HG02759 (cell line): Measurements from ENCODE around the gene NACAD.
A peak's percentile ranks its signal among the peaks of the same experiment; 100 is the strongest.
"Not testable (repeated sequence)": the region's sequence is repeated elsewhere in the genome, so short reads cannot be mapped to it uniquely, and the experiment has no call there.

Experiments used
- ATAC-seq: cut with Tn5 transposase; IDR thresholded peaks from one replicate; pipeline ENCODE4 v1.9.1; 2021; ENCODE audit warnings: mild to moderate bottlenecking, moderate library complexity; ENCODE audit not compliant: unreplicated experiment

NACAD gene

GRCh38 chr7:45118292-45118691, 29.5 kb upstream of the NACAD start:
- ATAC-seq, result no peak

- ATAC-seq, result no peak
Measured at GRCh38 chr7:45117582-45117981, 28.8 kb upstream of the NACAD start.

DNA sequence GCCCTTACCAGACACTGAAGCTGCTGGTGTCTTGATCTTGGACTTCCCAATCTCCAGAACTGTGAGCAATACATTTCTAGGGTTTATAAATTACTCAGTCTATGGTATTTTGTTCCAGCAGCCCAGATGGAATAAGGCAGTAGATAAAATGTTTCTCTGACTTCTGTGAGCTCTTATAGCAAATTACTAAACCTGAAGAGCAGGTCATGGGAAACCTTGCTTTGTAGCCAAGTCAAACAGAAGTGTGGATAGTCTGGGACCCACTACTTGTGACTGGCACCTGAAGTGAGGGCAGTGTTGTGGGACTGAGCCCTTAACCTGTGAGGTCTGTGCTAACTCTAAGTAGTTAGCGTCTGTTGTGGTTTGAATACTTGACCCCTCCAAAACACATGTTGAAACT, 27.3 kb upstream of the NACAD start:
- no peak for ATAC-seq

DNA sequence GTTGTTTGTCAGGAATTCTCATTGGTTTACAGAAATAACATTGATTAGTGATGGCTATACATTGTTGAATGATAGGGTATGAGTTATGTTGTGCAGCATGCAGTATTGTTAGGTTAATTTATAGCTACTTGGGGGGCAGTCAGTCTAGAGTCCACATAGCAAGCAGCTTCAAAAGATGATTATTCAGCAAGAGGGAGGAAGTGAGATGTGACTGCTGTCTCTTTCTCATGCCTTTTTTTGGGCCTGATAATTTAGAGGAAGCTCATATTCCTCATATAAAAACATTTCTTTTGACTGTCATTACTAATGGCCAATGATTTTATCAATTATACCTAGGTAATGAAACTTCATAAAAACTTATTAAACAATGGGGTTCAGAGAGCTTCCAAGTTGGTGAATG, 26.2 kb upstream of the NACAD start:
- no peak for ATAC-seq

DNA sequence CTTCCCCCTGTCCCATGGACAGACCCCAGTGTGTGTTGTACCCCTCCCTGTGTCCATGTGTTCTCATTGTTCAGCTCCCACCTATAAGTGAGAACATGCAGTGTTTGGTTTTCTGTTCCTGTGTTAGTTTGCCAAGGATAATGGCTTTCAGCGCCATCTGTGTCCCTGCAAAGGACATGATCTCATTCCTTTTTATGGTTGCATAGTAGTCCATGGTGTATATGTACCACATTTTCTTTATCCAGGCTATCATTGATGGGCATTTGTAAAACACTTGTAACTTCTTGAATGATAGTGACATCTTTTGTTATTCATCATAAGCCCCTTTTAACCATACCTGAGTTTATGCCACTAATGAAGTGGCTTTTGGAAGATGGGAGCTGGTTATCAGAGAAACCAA, 25.5 kb upstream of the NACAD start:
- not testable (repeated sequence) for ATAC-seq

GRCh38 chr7:45112648-45113047, 23.9 kb upstream of the NACAD start:
- no peak for ATAC-seq

- peak; percentile 94 for ATAC-seq
Measured at GRCh38 chr7:45111298-45112223, 22.8 kb upstream of the NACAD start, which contains the start of gene TBRG4. Gene TBRG4, minus strand, starts transcription at chr7:45111697. Its CDS starts 2,460 bp downstream, at chr7:45109237.

DNA sequence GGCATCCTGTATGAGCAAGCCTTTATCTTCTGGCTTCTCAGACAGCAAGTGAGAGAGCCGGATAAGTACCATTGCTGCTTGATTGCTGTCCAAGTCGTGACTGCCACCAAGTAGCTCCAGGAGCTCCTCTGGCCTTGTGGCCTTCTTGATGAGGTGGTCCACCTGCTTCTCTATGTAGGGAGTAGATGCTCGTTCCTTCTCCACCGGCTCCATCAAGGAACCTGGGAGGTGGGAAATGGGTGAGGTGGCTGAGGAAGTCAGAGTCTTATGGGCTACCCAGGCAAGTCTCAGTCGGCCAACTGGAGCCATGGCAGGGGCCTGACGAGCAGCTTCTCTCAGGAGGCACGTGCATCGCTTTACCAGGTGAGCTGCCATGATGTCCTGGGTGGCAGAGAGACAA, 20.1 kb upstream of the NACAD start:
- ATAC-seq, result no peak

DNA sequence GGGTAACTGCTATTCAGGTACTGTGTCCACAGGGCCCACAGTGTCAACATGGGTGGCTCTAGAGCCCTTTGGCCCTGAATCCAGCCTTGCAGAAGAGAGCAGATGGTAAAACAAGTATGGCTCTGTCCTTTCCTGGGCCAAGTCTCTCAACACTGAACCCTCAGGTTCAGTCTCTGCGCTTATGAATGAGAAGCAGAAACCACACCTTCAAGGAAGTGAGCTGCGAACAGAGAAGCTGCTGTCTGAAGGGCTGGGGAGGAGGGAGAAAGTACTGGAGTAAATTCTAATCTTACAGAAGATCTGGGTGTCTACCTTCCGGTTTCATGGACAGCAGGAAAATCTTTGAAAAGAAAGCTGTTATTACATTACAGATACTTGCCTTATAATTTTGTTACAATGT, 18.6 kb upstream of the NACAD start:
- ATAC-seq, result no peak

DNA sequence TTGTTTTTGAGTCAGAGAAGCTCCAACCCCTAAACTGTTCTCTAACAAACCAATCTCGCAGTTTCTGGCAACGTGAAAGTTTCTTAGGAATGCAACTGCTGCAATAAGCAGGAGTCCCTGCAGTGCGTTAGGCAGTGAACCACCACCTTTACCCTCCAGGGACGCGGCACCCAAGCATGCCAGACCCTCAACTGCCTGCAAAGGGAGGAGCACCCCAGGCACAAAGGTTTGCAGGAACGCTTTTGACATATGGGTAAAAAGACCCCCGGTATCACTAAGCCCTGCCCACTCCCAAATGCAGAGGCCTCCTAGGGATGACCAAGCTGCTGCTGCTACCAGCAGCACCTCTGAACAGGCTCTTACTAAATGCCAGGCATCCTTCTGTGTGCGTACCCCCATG, 18.1 kb upstream of the NACAD start:
- no peak for ATAC-seq

DNA sequence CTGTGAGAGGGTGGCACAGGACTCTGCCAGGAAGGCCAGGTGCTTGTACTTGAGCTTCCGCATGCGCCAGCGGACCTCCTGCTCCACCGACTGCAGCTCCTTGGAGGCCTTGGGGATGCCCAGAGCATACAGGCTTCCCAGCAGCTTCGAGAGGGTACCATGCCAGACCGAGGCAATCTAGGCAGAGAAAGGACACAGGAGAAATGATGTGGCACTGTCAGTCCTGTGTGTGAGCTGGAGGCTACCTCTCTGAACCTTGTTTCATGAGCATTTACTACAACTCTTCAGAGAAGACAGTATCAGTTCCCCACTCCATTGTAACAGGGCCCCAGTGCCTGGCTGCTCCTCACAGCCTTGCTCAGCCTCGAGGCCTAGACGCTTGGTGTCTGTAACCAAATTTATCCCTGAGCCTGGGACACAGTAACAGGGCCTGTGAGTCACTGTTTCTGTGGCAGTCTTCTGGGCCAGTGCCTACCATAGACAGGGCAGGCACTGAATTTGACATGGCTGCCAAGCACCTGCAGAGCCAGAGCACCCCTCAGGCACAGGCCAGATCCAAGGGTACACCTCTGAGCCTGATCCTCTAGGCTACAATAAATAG, 16.9 kb upstream of the NACAD start:
- no peak for ATAC-seq

GRCh38 chr7:45104844-45105587, 16.2 kb upstream of the NACAD start:
- no peak for ATAC-seq

DNA sequence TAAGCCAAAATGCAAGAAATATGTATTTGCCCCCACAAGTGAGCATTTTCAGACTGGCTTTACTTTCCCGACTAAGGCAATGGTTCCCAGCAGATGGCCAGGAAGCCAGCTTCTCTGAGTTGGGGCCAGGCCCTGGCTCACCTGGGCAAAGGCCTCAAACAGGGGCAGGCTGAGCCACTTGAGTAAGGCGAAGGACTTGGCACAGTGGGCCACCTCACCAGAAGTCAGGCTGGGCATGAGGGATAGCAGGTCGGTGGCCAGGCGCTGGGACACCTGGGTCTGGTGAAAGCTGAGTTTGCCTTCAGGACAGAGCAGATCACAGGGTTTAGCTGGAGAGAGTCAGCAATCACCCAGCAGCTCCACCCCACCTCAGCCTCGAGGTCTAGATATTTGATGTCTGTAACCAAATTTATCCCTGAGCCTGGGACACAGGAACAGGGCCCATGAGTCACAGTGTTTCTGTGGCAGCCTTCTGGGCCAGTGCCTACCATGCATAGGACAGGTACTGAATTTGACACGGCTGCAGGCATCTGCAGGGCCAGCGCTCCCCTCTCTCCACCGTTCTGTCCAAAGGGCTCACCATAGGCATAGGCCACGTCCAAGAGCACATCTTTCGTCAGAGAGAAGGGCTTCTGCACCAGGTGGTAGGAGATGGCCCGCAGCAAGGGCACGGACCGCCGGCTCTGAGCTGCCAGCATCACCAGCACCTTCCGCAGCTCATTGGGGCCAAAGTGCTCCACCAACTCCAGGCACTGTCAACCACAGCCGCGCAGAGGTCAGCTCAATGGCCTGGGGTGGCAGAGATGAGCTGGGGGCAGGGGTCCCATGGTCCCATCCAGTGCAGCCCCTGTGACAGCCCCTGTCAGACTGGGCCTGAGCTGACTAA, 15.4 kb upstream of the NACAD start:
- ATAC-seq, result no peak

DNA sequence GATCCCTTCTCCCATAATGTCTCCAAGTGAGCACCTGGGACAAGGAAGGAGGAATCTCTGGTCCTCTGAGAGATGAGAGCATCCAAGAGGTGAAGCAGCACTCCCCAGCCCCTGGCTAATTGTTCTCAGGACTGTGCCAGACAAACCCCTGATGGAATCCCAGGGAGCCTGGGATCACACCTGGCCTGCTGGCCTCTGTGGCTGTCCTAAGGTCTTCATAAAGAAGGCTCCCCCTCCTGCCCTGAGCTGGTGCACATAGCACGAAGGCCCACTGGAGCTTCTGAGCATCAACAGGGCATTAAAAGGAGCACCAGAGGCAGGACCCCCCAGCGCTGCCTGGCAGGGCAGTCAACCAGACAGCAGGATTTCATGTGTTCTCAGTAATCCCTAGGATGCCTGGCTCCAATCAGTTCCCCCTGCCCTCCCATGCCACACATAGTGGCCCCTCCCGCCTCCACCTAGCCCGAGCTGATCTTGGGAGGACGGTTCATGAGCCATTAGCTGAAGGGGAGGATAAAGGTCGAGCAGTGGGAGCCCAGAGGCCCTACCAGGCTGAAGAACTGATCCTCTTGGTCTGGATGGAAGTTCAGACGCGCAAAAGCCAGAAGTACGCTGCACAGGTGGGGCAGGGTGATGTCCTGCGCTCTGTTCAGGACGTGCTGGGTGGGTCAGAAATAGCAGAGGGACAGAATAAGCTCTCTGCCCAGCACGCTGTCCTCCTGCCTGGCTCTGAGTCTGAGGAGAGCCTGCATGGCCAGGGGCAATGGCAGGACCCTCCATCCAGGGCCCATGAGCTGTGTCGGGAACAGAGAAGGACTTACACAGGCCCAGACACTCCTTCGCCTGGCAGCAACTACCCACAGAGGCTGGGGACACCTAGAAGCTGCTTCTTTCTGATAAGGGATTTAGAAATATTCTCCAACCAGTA, 14.3 kb upstream of the NACAD start:
- ATAC-seq, result no peak

DNA sequence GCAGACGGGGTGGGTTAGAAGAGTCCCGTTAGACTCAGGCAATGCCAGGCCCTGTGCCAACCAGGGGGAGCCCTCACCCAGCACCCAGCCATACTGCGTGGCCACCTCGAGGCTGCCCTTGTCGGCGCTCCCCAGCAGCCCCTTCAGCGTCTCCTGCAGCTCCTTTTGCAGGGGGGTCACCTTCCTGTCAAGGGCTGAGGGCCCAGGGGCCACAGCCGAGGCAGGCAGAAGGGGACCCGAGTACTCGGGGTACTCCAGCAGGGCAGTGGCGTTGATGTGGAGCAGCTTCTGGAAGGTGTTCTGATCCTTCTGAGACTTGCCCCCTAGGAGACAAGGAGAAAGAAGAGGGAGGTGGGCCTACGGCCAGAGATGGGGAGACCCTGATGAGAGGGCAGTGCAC, 13.0 kb upstream of the NACAD start:
- no peak for ATAC-seq

DNA sequence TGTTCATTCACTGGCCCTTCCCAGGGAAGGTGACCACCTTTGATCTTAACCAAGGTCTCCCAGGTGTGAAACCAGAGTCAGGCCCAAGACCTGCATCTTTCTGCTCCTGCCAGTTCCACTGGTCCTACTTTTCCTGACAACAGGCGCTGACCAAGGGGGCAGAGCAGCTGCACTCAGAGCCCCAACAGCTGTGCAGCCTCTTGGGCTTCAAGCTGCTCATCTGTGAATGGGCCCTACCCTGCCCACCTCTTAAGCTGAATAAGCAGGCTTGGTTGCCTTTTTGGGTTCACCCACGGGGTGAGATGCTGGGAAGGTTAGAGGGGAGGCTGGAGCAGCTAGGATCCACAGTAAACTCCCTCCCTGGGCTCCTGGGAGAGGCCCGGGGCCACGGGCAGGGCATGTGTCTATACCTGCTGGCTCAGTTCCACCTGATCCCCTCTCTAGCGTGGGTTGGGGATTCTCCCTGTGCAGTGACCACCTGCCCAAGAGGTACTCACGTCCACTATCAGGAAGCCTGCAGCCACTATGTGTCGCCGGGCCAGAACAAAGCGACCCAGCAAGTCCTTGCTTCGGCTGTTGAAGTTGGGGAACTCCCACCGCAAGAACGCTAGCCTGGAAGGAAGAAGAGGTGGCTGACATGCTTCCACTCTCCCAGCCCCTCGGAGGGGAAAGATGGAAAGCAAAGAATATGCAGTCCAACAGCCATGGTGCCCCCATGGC, 12.2 kb upstream of the NACAD start:
- no peak for ATAC-seq

DNA sequence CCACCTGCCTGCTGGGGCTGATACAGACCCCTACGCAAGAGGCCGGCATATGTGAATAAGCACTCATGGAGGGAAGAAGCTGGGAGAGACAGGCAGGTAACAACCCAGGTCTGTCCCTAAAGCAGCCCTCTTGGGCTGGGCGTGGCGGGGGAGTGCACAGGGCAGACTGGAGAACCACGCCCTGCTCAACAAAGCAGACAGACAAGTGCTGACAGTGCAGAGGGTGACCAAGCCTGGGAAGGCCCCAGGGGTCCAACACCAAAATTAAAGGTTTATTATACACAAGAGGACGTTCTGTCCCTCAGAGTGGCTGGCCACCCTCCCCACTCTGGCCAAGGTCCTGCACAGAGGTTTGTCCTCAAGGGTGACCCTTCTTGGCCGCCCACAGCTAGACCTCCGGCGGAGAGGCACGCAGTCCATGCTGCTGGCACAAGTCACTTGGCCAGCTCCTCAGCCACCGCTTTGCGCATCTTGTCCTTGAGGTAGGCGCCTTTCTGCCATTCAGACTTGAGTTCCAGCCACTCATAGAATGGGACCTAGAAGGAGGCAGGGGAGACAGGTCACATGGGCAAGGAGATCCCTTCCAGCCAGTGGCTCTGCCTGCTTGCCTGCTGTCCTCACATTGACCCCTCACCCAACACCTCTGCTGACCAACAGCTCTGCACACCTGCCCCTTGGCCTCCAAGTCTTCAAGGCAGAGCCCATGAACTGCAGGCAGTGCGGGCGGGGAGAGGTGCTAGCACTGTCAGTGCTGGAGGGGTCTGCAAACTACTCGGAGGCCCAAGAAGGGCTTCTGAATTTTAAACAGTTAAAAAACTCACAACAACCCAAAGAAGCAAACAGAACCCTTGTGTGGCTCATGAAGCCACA, 11.4 kb upstream of the NACAD start:
- ATAC-seq, result no peak
